K562 (cell line): ENCODE results near the gene NEDD4L. TPM values are rescaled to one million over a fixed set of nuclear protein-coding genes. Genes with fewer than 3 reads are reported as not detected.

Experiments used
- BACH1 ChIP-seq: fragments of 200-800 bp; sonication (Bioruptor generic); IDR thresholded peaks from 2 replicates; pipeline ENCODE4 v1.6.1; 2016; ENCODE audit warnings: missing genetic modification characterization, missing compliant biosample characterization
- CBX1 ChIP-seq: sonication (generic); IDR thresholded peaks from 2 replicates; pipeline ENCODE4 v1.6.1; 2016; ENCODE audit warnings: antibody characterized with exemption, low read depth, mild to moderate bottlenecking
- DACH1 ChIP-seq: fragments of 450-650 bp; IDR thresholded peaks from 2 replicates; pipeline ENCODE4 v1.6.1; 2018; ENCODE audit not compliant: partially characterized antibody
- EZH2 ChIP-seq: IDR thresholded peaks from 2 replicates; pipeline ENCODE4 v1.6.1; 2012; ENCODE audit warnings: low read depth, mild to moderate bottlenecking, inconsistent platforms, low read length, borderline replicate concordance
- GATAD2B ChIP-seq: fragments of 450-650 bp; IDR thresholded peaks from 2 replicates; pipeline ENCODE4 v1.6.1; 2017; ENCODE audit warnings: mild to moderate bottlenecking, borderline replicate concordance
- HDAC3 ChIP-seq: fragments of 450-650 bp; IDR thresholded peaks from 2 replicates; pipeline ENCODE4 v1.6.1; 2018; ENCODE audit warnings: borderline replicate concordance, mild to moderate bottlenecking, moderate library complexity; ENCODE audit not compliant: partially characterized antibody
- HMBOX1 ChIP-seq: sonication (generic); IDR thresholded peaks from 2 replicates; pipeline ENCODE4 v1.6.1; 2016
- HMGXB4 ChIP-seq: sonication (generic); formaldehyde crosslinking; IDR thresholded peaks from 2 replicates; pipeline ENCODE4 v1.8.1; 2023; ENCODE audit warnings: mild to moderate bottlenecking, missing genetic modification reagents
- KLF16 ChIP-seq: IDR thresholded peaks from 2 replicates; pipeline ENCODE4 v1.6.1; 2016; ENCODE audit warnings: antibody characterized with exemption
- NFYB ChIP-seq: IDR thresholded peaks from 2 replicates; pipeline ENCODE4 v1.6.1; 2011; ENCODE audit warnings: mild to moderate bottlenecking, moderate library complexity; ENCODE audit not compliant: insufficient read length; ENCODE audit errors: extremely low read depth
- polyA plus RNA-seq, 8 experiments: library from polyadenylated mRNA; depleted of rRNA in 4 of 8; stranded (reverse) in 5 of 8; unstranded in 3 of 8; fragments of >200 nt; fragmentation: Nextera tagmentation in 2 of 8; fragmentation: Illumina TruSeq in 1 of 8; extraction: Ambion mirVana in 2 of 8; extraction: Trizol in 1 of 8; gene quantifications; 2 replicates each; pipeline versions ENCODE4 v1.2.1 to v1.2.3, GENCODE V29; 2011 to 2014; ENCODE audit warnings: inconsistent platforms in 1 of 8, missing spikeins in 1 of 8
- total RNA-seq, 7 experiments: library from RNA; depleted of rRNA in 6 of 7; stranded (reverse); fragments of >200 nt in 6 of 7; fragmentation: Illumina TruSeq in 2 of 7; extraction: Trizol in 2 of 7; gene quantifications; 2 replicates each; pipeline versions ENCODE4 v1.2.1 to v1.2.3, GENCODE V29; 2011 to 2021; ENCODE audit warnings: low replicate concordance in 1 of 7

Gene NEDD4L
- total and polyA plus RNA-seq, 9 of the 15 experiments (the other 6 are each of a cell fraction or from before 2014, with no cell fraction given) = 8.1 to 33.4 (median 19.9) TPM

GRCh38 chr18:58042826-58043490 lies 1.1 kb upstream of the NEDD4L start (continued):
- TF ChIP-seq HMBOX1 (no peak), NFYB (no peak), EZH2 (no peak), HDAC3 (no peak), BACH1 (tag) (0 out of 2 replicates have a peak, but pooled peaks have one; percentile 20), CBX1 (no peak), DACH1 (no peak), KLF16 (no peak), GATAD2B (no peak), HMGXB4 (CRISPR knock-in tag) (no peak)
- TF ChIP-seq, all 486 proteins: peak for 5
